GM19463 (cell line): ENCODE data around the gene DDX43.
"Not testable (repeated sequence)": the region's sequence is repeated elsewhere in the genome, so short reads cannot be mapped to it uniquely, and the experiment has no call there.

Experiments used
- ATAC-seq: cut with Tn5 transposase; IDR thresholded peaks from one replicate; pipeline ENCODE4 v1.9.1; 2021; ENCODE audit warnings: mild to moderate bottlenecking, moderate library complexity; ENCODE audit not compliant: unreplicated experiment

The DDX43 gene

DNA sequence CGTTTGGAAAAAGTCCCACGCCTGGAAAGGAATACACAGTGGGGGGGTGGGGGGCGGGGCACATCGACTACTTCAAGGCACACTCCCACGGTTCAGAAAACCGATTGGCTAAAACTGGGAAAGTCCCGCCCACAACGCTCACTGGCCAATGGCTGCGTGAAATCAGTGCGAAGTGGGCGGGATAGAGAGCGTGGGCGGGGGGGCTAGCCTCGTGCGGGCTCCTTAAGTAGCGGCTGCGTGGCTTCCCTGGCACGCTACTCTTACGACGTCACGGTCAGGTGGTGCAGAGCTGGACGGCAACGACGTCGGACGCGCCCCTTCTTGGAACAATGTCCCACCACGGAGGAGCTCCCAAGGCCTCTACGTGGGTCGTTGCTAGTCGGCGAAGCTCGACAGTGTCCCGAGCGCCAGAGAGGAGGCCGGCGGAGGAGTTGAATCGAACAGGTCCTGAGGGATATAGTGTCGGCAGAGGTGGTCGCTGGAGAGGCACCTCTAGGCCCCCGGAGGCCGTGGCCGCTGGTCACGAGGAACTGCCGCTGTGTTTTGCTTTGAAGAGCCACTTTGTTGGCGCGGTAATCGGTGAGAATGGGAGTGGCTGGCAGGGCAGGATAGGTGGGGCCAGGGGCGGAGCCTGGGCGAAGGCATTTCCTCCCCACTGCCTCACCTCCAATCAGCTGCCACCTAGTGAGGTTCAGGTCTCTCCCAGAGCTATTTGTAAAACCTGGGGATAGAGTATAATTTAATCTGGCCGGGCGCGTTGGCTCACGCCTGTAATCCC is at the start of gene DDX43:
DDX43 (plus strand) TSS at position 252 of the 778 bp plus-strand sequence; CDS start at position 330, 78 bp downstream.
- no peak for ATAC-seq

DNA sequence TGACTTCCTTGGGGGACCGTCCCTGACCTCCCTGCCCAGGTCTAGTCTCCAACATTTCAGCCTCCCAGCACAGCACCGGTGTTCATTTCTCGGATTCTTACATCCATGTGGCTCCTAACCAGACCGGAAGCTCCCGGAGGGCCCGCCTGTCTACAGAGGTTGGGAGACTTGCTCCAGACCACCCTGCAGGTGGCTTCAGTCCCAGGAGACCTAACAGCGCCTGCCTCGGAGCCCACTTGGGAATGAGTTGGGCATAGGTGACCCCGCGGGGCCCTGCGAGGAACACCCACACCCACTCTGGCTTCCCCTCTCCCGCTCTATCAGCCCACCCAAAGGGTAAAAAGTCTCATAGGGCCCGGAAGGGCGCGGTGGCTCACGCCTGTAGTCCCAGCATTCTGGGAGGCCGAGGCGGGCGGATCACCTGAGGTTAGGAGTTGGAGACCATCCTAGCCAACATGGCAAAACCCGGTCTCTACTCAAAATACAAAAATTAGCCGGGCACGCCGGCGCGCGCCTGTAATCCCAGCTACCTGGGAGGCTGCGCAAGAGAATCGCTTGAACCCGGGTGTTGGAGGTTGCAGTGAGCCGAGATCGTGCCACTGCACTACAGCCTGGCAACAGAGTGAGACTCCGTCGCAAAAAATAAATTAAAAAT is 46.0 kb upstream of the DDX43 start:
- no peak for ATAC-seq

DNA sequence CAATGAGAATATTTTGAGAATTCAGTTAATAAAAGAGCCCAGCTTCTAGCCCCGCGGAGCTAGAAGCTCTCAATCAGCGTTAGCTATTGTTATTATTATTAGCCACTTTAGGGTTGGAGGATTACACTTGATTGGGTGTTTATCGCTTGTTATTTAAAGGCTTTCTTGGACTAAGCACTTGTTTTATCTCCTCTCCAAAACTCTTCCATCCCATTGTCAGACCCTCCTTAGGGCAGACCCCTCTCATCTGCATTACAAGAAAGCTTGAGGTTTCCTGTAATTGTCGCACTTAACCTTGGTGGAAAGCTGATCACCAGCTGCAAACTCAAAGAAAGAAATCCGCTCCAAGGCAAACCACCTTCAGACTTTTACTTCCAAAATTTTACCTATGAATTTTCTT is 45.3 kb upstream of the DDX43 start:
- ATAC-seq = no peak

DNA sequence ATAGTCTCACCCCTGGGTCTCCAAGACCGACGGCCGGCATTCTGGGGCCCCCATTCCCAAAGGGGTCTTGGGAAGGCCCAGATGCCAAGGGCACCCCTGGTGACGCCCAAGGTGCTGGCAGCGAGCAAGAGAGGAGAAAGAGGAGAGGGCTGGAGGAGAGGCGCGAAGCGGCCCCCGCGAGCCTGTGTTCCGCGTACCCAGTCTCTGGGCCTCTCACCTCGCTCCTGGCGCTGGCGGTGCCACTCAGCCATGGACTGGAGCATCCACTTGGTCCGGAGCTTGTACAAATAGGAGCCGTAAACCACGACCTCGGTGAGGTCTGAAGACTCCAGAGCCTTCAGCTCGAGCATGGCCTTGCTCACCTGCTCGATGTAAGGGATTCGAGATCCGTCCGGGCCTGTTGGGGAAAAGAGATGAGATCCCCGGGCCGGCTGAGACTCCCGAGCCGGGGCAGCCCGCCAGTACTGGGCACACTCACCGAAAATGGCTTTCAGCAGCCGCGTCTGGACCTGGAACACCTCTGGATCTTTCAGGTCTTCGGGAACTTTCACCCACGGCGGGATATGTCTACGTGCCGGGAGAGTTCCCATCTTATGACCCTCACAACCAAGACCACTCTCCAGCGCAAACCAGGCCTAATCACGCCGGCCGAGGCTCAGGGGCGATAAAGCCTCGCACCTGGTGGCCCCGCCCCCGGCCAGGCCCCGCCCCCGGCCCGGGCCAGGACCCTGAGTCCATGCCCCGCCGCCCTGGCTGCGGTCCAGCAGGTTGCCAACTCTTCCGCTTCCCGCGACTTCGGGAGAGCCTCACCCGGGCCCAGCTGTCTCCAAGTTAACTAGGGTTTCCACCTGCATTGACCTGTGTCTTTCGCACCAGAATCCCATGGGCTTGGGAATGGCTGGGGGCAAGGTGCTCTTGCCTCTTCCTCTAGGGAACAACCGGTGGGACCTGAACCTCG is 40.7 kb upstream of the DDX43 start, which contains the start of gene DPPA5:
DPPA5 (minus strand) TSS at position 641 of the 958 bp plus-strand sequence; CDS start at position 590, 51 bp downstream.
- no peak for ATAC-seq

DNA sequence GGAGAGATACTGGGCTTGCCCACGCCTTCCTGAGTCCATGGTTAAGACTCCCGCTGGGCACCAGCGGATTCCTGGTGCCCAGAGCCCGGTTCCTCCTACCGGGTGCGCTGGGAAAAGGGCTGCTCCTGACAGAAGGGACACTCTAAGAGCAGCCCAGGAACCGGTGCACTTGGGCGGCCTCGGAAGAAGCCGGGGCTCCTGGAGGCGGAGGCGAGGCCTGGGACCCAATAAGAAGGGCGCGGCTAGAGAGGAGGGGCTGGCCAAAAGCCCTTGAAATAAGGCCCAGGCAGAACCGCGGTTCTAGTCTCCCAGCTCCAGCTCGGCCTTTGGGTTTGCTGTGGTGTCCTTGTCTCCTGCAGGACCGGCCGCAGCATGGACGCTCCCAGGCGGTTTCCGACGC is 32.3 kb upstream of the DDX43 start, which contains the start of gene KHDC3L:
KHDC3L (plus strand) TSS at position 301 of the 400 bp plus-strand sequence; CDS start at position 373, 72 bp downstream.
- ATAC-seq = no peak

DNA sequence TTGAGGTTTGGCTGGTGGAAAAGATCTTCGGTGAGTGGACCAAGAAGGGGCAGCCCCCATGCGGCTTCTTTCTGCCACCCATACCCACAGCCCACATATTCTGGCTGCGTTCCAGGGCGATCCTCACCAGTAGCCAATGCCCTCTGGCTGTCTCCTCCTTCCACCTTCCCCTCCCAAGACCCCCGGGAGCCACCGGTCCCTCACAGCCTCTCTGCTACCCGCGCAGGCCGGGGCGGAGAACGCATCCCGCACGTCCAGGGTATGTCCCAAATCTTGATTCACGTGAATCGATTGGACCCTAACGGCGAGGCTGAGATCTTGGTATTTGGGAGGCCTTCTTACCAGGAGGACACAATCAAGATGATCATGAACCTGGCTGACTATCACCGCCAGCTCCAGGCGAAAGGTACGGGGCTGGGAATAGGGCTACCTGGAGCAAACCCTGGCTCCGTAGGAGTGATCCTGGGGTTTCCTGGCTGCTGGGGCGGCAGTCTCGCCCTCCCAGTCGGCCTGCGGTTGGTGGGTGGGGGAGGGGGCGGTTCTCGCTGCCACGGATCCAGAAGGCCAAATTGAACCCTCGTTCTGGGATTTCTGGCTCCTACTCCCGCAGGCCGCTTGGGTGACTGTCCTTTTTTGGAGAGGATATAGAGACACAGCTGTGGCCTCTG is 31.6 kb upstream of the DDX43 start:
- no peak for ATAC-seq

DNA sequence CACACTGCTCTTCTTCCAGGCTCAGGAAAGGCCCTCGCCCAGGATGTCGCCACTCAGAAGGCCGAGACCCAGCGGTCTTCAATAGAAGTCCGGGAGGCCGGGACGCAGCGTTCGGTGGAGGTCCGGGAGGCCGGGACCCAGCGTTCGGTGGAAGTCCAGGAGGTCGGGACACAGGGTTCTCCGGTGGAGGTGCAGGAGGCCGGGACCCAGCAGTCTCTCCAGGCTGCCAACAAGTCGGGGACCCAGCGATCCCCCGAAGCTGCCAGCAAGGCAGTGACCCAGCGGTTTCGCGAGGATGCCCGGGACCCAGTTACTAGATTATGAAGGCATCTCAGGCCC is 31.1 kb upstream of the DDX43 start:
- ATAC-seq = no peak

DNA sequence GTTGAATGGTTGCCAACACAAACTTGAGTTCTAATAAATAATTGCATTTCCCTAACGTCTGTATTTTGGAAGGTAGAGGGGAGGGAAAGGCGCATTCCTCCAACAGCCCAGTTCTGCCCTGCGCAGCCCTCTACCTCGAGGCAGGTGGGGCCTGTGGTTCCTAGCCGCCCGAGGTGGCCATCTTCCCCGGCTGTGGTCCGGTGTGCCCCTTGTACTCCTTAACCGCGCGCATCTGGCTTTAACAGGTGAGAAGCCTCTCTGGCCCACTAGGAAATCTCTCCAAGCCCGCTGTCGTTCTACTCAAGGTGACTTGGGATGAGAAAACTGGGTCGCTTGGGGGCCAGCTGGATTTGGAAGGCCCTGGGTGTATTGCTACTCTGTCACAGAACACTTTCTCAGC is 30.5 kb upstream of the DDX43 start:
- ATAC-seq = no peak

DNA sequence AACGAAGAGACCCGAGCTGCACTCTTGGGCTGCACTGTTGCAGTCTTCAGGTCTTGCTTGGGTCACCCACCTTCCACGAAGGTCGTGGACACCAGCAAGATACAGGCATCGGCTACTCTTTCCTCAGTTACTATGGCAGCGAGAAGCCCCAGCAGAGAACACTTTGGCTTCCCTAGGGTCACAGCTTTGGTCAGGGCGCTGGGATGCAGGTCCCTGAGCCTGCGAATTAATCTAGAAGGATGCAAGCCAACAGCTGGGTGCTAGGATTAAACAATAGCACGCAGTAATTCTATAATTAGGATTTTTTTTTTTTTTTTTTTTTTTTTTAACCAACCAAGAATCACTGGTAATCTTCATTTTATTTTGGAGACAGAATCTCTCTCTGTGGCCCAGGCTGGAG is 30.1 kb upstream of the DDX43 start:
- no peak for ATAC-seq

DNA sequence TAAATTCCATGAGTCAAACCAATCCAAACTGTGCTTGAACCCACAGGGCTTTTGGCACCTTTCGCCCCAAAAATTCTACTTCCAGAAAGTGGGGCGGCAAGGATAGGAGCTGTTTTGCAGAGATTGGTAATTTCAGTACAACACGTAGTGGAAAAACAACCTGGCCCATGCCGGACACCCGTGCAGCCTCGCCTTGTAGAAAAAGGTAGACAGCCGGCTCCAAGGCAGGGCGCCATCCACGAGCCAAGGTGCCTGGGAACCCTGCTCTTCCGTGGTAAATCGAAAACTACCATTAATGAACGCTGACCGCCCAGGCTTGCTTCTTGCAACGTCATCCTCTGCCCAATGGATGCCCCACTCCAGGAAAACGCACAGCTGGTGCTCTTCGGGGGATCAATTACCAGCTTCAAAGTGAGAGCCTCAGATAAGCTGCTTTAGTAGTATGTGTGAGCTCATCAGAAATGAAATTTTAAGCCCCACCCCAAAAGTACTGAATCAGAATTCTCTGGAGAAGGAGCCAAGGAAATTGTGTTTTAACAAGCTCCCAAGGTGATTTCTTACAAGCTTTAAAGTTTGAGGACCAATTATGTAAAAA is 26.8 kb upstream of the DDX43 start:
- ATAC-seq = no peak

DNA sequence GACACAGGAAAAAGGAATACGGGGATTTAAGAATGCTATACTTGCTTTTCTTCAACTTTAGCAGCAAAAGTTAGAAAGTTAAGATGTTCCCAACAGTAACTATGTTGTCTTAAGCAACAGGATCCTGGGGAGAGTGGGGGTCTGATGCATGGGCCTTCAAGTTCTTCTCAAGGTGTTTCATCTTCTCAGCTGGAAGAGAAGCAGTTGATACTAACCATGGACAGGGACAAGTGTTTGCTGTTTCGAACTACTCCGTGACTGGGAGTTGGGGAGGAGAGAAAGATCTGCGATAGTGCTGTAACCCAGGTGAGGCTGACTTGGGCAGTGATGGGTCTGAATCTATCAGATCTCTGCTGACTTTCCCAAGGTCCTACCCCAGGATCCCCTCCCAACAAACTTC is 26.0 kb upstream of the DDX43 start:
- ATAC-seq = no peak

DNA sequence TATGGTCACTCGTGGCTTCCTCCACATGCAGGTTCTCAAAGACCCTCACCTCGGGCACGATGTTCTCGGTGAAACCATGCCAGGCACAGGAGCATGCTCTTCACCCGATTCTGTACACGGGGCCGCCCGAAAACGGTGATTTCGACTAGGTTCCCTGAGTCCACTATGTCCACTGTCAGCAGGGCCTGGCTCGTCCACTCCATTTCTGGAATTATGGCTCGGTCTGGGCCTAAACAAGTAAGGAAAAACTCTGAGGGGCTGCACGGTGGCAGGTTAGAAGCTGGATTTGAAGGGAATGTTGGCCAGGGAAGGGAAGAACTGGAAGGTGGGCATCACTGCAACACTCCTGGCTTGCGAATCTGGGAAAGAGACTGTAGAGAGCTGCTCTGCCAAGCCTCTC is 25.5 kb upstream of the DDX43 start:
- no peak for ATAC-seq

DNA sequence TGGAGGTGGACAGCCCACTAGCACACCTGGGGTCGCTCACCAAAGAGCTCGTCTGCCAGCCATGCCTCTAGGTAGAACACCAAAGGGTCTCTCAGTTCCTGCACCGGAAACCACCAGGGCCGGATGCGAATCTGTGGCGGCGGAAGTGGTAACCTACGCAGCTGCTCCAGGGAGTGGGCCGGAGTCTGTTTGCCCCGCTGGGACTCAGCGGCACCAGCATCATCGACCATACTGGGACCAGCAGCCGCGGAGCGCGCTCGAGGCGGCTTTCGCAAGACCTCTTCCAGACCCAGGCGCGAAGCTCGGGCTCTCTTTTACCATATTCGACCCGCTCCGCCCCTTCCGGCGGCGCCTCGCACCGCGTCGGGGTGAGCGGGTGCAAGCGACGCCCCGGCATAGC is 25.1 kb upstream of the DDX43 start, which contains the start of gene OOEP:
OOEP (minus strand) TSS at position 335 of the 400 bp plus-strand sequence; CDS start at position 230, 105 bp downstream.
- no peak for ATAC-seq

DNA sequence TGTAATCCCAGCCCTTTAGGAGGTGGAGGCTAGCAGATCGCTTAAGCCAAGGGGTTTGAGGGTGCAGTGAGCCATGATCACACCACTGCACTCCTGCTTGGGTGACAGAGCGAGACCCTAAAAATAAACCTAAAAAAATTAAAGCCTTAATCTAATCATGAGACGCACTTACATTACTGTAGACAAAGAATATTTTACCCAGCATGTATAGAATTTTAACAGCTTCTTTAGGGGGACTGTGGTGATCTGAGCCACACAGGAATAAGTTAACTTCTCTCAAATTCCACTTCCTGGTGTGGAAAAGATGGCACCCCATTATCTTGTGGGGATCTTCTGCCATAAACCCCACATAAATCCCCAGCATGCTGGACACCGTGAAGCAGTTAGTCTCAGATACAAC is 22.6 kb upstream of the DDX43 start:
- no peak for ATAC-seq

DNA sequence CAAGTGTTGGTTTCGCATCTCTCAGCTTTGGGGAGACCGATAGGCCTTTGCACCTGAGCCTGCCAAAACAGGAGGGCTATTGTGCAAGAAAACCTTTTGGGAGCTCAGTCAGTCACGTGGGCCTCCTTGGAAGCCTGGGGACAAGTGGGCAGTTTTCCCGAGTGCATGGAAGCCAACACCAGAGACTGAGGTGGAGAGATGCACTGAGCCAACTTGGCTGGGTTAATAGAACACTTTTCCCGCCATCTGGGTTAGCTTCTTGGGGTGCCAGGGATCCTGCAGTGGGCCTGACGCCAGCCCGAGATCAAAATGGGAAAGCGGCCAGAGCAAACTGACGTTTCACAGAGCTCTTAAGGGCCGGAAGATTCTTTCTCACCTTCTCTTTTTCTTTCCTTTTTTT is 22.1 kb upstream of the DDX43 start:
- no peak for ATAC-seq

DNA sequence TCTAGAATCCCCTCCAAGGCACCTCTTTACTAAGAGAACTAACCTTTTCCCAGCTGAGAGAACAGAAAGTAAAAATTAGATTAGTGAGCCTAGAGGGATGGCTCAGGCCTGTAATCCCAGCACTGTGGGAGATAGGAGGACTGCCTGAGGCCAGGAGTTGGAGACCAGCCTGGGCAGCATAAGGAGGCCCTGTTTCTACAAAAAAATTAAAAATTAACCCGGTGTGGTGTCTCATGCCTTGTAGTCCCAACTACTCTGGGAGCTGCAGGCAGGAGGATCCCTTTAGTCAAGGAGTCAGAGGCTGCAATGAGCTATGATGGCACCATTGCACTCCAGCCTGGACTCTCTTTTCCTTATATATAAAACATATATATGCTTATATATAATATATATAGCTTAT is 19.4 kb upstream of the DDX43 start:
- no peak for ATAC-seq

DNA sequence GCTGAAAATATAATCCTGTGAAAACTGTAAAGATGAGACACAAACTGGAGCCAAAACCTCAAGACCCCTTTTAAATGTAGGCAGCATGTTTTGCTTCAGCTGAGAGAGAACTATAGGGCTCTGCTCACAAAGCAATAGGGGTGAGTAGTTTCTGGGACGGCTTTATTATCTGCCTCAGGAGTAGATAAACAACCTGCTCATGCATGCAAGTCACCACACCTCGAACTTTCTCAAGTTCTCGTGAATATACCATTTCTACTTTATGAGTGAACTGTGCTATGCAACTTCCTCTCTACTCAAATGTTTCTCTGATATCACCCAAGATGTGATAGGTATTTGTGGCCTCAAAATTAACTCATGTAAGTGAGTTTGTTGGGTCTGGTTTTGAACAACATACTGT is 17.4 kb upstream of the DDX43 start:
- ATAC-seq = no peak

DNA sequence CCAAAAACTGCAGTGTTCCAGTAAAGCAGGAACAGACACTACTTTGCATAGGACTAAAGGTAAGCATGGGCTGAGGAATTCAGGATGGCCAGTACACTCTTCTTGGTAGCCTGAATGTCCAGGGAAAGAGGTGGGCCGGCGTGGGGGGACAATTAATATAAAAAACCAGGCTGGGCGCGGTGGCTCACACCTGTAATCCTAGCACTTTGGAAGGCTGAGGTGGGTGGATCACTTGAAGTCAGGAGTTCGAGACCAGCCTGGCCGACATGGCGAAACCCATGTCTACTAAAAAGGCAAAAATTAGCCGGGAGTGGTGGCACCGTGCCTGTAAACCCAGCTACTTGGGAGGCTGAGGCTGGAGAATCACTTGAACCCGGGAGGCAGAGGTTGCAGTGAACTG is 13.1 kb upstream of the DDX43 start:
- not testable (repeated sequence) for ATAC-seq

DNA sequence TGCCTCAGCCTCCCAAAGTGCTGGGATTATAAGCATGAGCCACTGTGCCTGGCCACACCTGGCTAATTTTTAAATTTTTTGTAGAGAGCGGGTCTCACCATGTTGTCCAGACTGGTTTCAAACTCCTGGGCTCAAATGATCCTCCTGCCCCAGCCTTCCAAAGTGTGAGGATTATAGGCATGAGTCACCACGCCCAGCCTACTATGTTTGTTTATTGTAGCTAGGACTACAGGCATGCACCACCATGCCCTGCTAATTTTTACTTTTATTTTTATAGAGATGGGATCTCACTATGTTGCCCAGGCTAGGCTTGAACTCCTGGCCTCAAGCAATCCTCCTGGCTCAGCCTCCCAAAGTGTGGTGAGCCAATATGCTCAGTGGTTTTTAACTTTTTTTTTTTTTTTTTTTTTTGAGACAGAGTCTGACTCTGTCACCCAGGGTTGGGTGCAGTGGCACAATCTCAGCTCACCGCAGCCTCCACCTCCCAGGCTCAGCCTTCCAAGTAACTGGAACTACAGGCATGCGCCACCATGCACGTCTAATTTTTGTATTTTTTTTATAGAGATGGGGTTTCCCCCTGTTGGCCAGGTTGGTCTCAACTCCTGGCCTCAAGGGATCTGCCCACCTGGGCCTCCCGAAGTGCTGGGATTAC is 12.0 kb upstream of the DDX43 start:
- no peak for ATAC-seq

DNA sequence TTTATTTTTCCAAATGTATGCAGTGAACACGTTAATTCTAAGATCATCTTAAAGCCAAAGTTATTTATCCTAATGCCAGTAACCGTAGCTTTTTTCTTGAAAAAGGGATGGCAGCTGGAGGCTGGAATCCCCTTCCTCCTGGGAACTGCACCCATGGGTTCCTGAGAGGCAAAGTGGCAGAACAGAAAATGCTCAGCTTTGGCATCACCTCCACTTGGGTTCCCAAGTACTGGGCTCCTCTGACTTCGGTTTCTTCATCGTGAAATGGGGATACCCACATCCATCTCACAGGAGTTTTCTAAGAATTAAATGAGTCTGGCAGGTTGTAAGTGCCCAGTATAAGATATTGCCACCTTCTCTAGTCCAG is 6.2 kb upstream of the DDX43 start:
- peak; percentile 23 for ATAC-seq
